ENCODE results near the gene LAMC2.

LAMC2 gene

GRCh38 chr1:183215076-183215720, 29.1 kb downstream of the LAMC2 start:
- no peak for DNase-seq

- DNase-seq = no peak
These were observed 29.9 kb downstream of the LAMC2 start for GRCh38 chr1:183215936-183216335.

- no peak for DNase-seq
These were observed 32.1 kb downstream of the LAMC2 start for GRCh38 chr1:183218027-183218618.

GRCh38 chr1:183218971-183219615, 33.0 kb downstream of the LAMC2 start:
- no peak for DNase-seq

GRCh38 chr1:183219616-183220009, 33.5 kb downstream of the LAMC2 start:
- no peak for DNase-seq

- DNase-seq = no peak
These were observed 36.8 kb downstream of the LAMC2 start for GRCh38 chr1:183222909-183223308.

- no peak for DNase-seq
These were observed 37.4 kb downstream of the LAMC2 start for GRCh38 chr1:183223467-183223866.

- DNase-seq = no peak
These were observed 40.3 kb downstream of the LAMC2 start for GRCh38 chr1:183226361-183226760.

GRCh38 chr1:183226963-183227362, 40.9 kb downstream of the LAMC2 start:
- no peak for DNase-seq

- DNase-seq = no peak
These were observed 41.6 kb downstream of the LAMC2 start for GRCh38 chr1:183227422-183228346.

GRCh38 chr1:183228347-183229220, 42.5 kb downstream of the LAMC2 start:
- DNase-seq = no peak

- DNase-seq = no peak
These were observed 44.3 kb downstream of the LAMC2 start for GRCh38 chr1:183230413-183230812.

GRCh38 chr1:183231545-183231944, 45.5 kb downstream of the LAMC2 start:
- no peak for DNase-seq

- no peak for DNase-seq
These were observed 47.0 kb downstream of the LAMC2 start for GRCh38 chr1:183233113-183233512.

GRCh38 chr1:183234660-183235476, 48.8 kb downstream of the LAMC2 start:
- DNase-seq = no peak

GRCh38 chr1:183235503-183235902, 49.4 kb downstream of the LAMC2 start:
- DNase-seq = no peak

GRCh38 chr1:183236158-183236725, 50.2 kb downstream of the LAMC2 start:
- no peak for DNase-seq

- no peak for DNase-seq
These were observed 51.0 kb downstream of the LAMC2 start for GRCh38 chr1:183237046-183237445.

- no peak for DNase-seq
These were observed 52.0 kb downstream of the LAMC2 start for GRCh38 chr1:183238071-183238470.

- DNase-seq = no peak
These were observed 53.2 kb downstream of the LAMC2 start for GRCh38 chr1:183239220-183239742.

Measured in SIG-M5 (cell line).